KMS-11 (cell line): Measurements from ENCODE around the gene ERO1A.

Experiments used
- H2AFZ ChIP-seq: fragments of 200-600 bp; sonication (generic); 2 replicates; pipeline ENCODE4 v1.6.1; 2016; ENCODE audit warnings: antibody characterized with exemption, mixed run types, low read depth
- H3K27ac ChIP-seq: fragments of 200-600 bp; sonication (generic); 2 replicates; pipeline ENCODE4 v1.6.1; 2016; ENCODE audit warnings: mild to moderate bottlenecking, mixed run types
- H3K27me3 ChIP-seq: fragments of 200-600 bp; sonication (generic); 2 replicates; pipeline ENCODE4 v1.6.1; 2017; ENCODE audit warnings: mild to moderate bottlenecking, low read depth, mixed run types, moderate library complexity; ENCODE audit not compliant: insufficient read depth
- H3K36me3 ChIP-seq: fragments of 200-600 bp; sonication (generic); 2 replicates; pipeline ENCODE4 v1.6.1; 2017; ENCODE audit warnings: mild to moderate bottlenecking, mixed run types; ENCODE audit not compliant: insufficient read depth
- H3K4me1 ChIP-seq: fragments of 200-600 bp; sonication (generic); 2 replicates; pipeline ENCODE4 v1.6.1; 2016; ENCODE audit warnings: mild to moderate bottlenecking, low read depth, mixed run types; ENCODE audit not compliant: poor library complexity, severe bottlenecking
- H3K4me2 ChIP-seq: fragments of 200-600 bp; sonication (generic); 2 replicates; pipeline ENCODE4 v1.7.0; 2016; ENCODE audit warnings: mild to moderate bottlenecking, mixed run types
- H3K4me3 ChIP-seq: fragments of 200-600 bp; sonication (generic); IDR thresholded peaks from 2 replicates; pipeline ENCODE4 v1.6.1; 2017; ENCODE audit warnings: low read depth, low read length, mixed read lengths; ENCODE audit not compliant: insufficient read depth
- H3K79me2 ChIP-seq: fragments of 200-600 bp; sonication (generic); 2 replicates; pipeline ENCODE4 v1.6.1; 2016; ENCODE audit warnings: low read depth, mixed run types; ENCODE audit not compliant: insufficient read depth
- H3K9ac ChIP-seq: fragments of 200-600 bp; sonication (generic); 2 replicates; pipeline ENCODE4 v1.6.1; 2016; ENCODE audit warnings: mild to moderate bottlenecking, mixed run types
- H4K20me1 ChIP-seq: fragments of 200-600 bp; sonication (generic); 2 replicates; pipeline ENCODE4 v1.6.1; 2016; ENCODE audit warnings: mild to moderate bottlenecking, mixed run types; ENCODE audit not compliant: insufficient read depth
- CTCF ChIP-seq: fragments of 200-600 bp; sonication (generic); conservative IDR thresholded peaks from 2 replicates; pipeline ENCODE4 v1.6.1; 2017; ENCODE audit warnings: low read depth, mild to moderate bottlenecking, antibody characterized with exemption, low read length, moderate library complexity, mixed read lengths

Gene ERO1A

GRCh38 chr14:52619687-52620086 lies 75.7 kb downstream of the ERO1A start:
- no peaks in the 10 kb centered on the region for H3K27me3 ChIP-seq
- no peaks in the 10 kb centered on the region for H4K20me1 ChIP-seq
- H3K4me2 ChIP-seq = no peak overlapping the region
- no peak overlapping the region for H2AFZ ChIP-seq
- H3K4me3 ChIP-seq = no peak overlapping the region
- no peaks in the 10 kb centered on the region for H3K36me3 ChIP-seq
- no peak for TF ChIP-seq CTCF
- H3K27ac ChIP-seq = no peak overlapping the region
- H3K9ac ChIP-seq = no peak overlapping the region
- no peaks in the 10 kb centered on the region for H3K79me2 ChIP-seq
- H3K4me1 ChIP-seq = no peaks in the 10 kb centered on the region

- Histone ChIP-seq H3K4me1 (no peaks in the 10 kb centered on the region), H3K4me2 (no peak overlapping the region), H3K4me3 (no peak overlapping the region), H4K20me1 (no peaks in the 10 kb centered on the region), H3K9ac (no peak overlapping the region), H2AFZ (no peak overlapping the region), H3K27ac (no peak overlapping the region), H3K27me3 (no peaks in the 10 kb centered on the region), H3K36me3 (no peaks in the 10 kb centered on the region), H3K79me2 (no peaks in the 10 kb centered on the region)
- no peak for TF ChIP-seq CTCF
Observed at GRCh38 chr14:52618602-52619001, 76.8 kb downstream of the ERO1A start.

- Histone ChIP-seq H3K79me2 (no peaks in the 10 kb centered on the region), H3K9ac (no peak overlapping the region), H3K27ac (no peak overlapping the region), H3K27me3 (no peaks in the 10 kb centered on the region), H3K4me3 (no peak overlapping the region), H2AFZ (no peak overlapping the region), H4K20me1 (no peaks in the 10 kb centered on the region), H3K4me1 (no peaks in the 10 kb centered on the region), H3K36me3 (no peaks in the 10 kb centered on the region), H3K4me2 (no peak overlapping the region)
- TF ChIP-seq CTCF = no peak
Observed at GRCh38 chr14:52610187-52610586, 85.2 kb downstream of the ERO1A start.

- H3K27ac ChIP-seq = no peak overlapping the region
- H3K4me1 ChIP-seq = no peaks in the 10 kb centered on the region
- H4K20me1 ChIP-seq = no peaks in the 10 kb centered on the region
- no peak overlapping the region for H2AFZ ChIP-seq
- H3K9ac ChIP-seq = no peak overlapping the region
- H3K4me3 ChIP-seq = no peak overlapping the region
- TF ChIP-seq CTCF = no peak
- no peaks in the 10 kb centered on the region for H3K27me3 ChIP-seq
- H3K4me2 ChIP-seq = no peak overlapping the region
- H3K36me3 ChIP-seq = no peaks in the 10 kb centered on the region
- H3K79me2 ChIP-seq = no peaks in the 10 kb centered on the region
Observed at GRCh38 chr14:52609445-52610044, 85.8 kb downstream of the ERO1A start.

- no peaks in the 10 kb centered on the region for H4K20me1 ChIP-seq
- no peak overlapping the region for H3K4me3 ChIP-seq
- H3K4me2 ChIP-seq = no peak overlapping the region
- no peaks in the 10 kb centered on the region for H3K4me1 ChIP-seq
- H3K79me2 ChIP-seq = no peaks in the 10 kb centered on the region
- no peaks in the 10 kb centered on the region for H3K27me3 ChIP-seq
- TF ChIP-seq CTCF = no peak
- H3K9ac ChIP-seq = no peak overlapping the region
- H2AFZ ChIP-seq = no peak overlapping the region
- H3K27ac ChIP-seq = no peak overlapping the region
- no peaks in the 10 kb centered on the region for H3K36me3 ChIP-seq
Observed at GRCh38 chr14:52607061-52607460, 88.3 kb downstream of the ERO1A start.
